GM12873 (cell line): ENCODE data around the gene UBE2L3.

Experiments
- TF ChIP-seq, protein P1 (sequence below): IDR thresholded peaks from 2 replicates; pipeline ENCODE4 v1.5.1; 2012; ENCODE audit warnings: low read depth, mild to moderate bottlenecking, moderate library complexity, low read length, control low read depth; ENCODE audit not compliant: insufficient read depth; ENCODE audit errors: missing control alignments

Gene UBE2L3

GRCh38 chr22:21611210-21611977 is 43.9 kb downstream of the UBE2L3 start:
- TF ChIP-seq, protein P1, sequence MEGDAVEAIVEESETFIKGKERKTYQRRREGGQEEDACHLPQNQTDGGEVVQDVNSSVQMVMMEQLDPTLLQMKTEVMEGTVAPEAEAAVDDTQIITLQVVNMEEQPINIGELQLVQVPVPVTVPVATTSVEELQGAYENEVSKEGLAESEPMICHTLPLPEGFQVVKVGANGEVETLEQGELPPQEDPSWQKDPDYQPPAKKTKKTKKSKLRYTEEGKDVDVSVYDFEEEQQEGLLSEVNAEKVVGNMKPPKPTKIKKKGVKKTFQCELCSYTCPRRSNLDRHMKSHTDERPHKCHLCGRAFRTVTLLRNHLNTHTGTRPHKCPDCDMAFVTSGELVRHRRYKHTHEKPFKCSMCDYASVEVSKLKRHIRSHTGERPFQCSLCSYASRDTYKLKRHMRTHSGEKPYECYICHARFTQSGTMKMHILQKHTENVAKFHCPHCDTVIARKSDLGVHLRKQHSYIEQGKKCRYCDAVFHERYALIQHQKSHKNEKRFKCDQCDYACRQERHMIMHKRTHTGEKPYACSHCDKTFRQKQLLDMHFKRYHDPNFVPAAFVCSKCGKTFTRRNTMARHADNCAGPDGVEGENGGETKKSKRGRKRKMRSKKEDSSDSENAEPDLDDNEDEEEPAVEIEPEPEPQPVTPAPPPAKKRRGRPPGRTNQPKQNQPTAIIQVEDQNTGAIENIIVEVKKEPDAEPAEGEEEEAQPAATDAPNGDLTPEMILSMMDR: no peak

DNA sequence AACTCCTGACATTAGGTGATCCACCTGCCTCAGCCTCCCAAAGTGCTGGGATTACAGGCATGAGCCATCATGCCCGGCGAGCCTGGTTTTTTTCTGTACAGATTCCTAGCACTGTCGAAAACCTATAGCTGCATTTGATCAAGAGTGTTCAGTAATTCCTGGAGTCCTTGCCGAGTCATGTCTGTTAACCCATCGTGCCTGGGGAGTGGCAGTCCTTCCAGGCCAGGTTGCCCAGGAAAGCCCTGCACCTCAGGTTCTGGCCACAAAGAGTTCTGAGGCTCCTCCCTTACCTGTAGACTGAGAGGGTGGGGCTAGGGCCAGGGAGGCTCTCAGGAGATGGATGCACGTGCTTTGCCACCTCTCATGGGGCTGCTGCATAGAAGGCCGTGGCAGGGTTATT is 45.3 kb downstream of the UBE2L3 start:
- TF ChIP-seq, protein P1: no peak

DNA sequence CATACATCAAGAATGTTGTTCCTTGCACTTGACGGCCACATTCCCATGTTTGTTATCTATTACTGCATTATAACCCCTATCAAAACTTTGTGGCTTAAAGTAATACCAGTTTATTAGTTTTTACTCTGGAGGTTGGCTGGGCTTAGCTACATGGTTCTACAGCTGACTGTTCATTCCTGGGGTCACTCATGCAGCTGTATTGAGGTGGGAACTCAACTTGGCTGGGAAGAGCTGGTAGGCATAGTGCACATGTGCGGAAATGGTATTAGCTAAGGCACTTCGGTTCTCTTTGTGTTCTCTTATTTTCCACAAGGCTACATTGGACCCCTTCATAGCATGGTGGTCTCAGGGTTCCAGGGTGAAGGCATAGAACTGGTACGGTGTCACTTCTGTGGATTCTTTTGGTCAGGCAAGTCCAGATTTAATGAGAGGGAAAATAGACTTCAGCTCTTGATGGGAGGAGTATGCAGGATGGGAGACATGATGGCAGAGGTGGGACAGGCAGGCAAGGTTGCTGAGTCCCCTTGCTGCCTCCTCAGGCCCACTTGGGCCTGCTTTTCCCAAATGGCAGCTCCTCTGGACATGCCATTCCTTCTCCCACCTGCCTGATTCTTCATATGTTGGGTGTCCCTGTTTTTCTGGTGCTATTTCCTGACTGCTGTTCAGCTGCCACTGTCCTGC is 46.2 kb downstream of the UBE2L3 start:
- TF ChIP-seq, protein P1: no peak

DNA sequence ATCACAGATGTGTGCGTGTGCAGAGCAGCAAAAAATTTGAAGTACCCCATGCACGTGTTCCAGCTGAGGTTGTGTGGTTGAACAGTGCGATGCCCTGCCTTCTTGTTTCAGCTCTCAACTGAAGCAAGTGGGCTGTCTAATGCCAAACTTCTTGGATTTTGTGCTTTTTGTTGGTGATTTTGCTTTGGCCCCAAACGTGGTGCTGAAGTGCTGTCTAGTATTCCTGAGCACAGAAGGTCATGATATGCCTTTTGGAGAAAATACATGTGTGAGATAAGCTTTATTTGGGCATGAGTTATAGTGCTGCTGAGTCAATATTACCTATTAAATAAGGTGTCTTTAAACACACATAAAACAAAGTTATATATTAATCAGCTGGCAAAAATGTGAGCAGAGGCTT is 48.2 kb downstream of the UBE2L3 start:
- TF ChIP-seq, protein P1: no peak

DNA sequence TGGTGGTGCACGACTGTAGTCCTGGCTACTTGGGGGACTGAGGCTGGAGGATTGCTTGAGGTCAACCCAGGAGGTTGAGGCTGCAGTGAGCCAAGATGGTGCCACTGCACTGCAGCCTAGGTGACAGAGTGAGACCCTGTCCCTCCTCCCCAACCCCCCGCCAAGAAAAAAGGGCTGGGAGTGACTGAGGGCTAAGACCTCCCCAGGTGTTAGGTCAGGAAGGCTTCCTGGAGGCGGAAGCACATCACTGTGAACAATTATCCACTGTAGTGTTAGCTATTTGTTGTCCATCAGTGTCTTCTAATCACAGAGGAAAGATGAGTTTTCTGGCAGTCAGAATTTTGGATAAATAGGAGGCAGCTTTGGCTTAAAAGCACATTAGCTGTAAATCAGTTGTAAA is 53.5 kb downstream of the UBE2L3 start:
- TF ChIP-seq, protein P1: no peak

DNA sequence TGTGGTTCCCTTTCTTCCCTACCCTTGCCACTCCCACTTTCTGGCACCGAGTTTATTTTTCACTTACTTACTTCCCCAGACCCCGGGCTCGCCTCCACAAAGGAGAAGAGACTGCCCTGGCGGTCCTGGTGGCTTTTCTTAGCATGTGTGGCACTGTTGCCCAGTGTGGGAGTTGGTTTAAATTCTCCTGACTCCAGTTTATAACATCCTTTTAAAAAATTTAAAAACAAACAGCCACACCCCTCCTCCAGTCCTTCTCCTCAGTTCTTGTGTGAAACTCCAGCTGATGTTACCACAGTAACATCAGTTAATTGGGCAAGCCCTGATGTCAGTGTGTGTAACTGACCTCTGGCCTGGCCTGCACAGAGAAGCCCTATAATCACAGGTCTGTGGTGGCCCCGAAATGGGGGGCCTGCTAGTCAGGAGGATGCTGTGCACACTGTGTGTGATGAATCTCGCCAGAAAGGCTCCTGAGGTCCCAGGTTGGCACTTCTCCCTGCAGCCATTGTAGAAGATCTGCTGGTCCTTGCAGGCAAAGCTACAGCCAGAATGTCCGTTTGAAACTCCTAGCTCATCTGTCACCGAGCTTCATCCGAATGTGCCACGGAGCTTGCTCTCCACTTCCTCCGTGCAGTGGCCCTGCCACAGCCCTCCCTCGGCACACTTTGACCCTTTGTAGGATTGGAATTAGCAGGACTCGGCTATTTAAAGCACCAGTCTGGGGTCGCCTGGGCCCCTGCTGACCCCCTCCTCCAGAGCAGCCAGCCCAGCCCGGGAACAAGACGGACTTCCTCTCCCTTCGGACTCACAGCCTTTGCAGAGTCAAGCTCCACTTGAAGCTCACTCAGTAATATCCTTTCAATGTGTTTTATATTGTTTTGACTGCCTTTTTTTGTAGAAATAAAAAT is 54.8 kb downstream of the UBE2L3 start:
- TF ChIP-seq, protein P1: no peak

DNA sequence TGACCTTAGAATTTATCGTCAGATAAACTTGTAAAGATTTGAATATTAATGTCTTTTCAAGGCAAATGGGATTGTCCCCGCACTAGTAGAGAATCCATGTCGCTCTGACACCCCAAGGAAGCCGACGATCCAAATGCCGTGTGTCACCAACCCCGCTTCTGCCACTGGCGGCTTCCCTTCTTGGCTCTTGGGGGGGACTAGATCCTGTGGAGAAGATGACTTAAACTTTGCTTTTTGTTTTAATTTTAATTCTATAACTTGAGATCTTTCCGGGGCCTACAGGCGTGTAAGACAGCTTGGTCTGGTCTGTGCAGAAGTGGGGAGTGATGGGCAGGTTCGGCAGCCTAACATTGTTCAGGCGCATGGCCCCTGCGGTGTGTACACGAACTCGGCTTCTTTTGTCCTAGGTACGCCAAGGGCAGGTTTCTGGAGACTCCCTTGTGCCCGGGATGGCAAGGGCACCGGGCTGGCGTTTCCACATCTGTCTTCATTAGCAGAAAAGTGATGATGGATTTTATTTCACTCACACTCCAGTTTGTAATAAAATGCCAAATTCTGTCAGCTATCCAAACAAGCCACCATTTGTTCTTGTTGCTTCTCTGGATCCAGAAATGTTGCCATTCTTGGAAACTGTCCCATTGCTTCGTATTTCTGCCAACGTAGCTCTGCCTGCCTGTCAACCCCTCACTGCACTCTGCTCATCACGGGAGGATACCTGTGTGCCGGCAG is 55.6 kb downstream of the UBE2L3 start:
- TF ChIP-seq, protein P1: no peak
